HG03439 (cell line): ENCODE data around the gene ABCA13.
"Not testable (repeated sequence)": the region's sequence is repeated elsewhere in the genome, so short reads cannot be mapped to it uniquely, and the experiment has no call there.

ENCODE experiments used
- ATAC-seq: cut with Tn5 transposase; IDR thresholded peaks from one replicate; pipeline ENCODE4 v1.9.1; 2021; ENCODE audit warnings: mild to moderate bottlenecking, moderate library complexity; ENCODE audit not compliant: unreplicated experiment

ABCA13 gene

GRCh38 chr7:48171202-48171601 lies at the start of gene ABCA13:
TSS of gene ABCA13 (plus strand) at chr7:48171458. CDS start at chr7:48171484, 26 bp downstream.
- no peak for ATAC-seq

DNA sequence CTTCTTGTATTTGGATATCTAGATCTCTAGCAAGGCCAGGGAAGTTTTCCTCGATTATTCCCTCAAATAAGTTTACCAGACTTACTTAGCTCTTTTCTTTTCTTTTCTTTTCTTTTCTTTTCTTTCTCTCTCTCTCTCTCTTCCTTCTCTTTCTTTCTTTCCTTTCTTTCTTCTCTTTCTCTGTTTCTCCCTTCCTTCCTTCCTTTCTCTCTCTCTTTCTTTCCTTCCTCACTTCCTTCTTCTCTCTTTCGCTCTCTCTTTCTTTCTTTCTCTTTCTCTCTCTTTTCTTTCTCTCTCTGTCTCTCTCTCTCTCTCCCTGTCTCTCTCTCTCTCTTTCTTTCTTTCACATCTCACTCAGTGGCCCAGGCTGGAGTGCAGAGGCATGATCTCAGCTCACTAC lies 45.2 kb upstream of the ABCA13 start:
- no peak for ATAC-seq

GRCh38 chr7:48130658-48131108 lies 40.6 kb upstream of the ABCA13 start:
- no peak for ATAC-seq

DNA sequence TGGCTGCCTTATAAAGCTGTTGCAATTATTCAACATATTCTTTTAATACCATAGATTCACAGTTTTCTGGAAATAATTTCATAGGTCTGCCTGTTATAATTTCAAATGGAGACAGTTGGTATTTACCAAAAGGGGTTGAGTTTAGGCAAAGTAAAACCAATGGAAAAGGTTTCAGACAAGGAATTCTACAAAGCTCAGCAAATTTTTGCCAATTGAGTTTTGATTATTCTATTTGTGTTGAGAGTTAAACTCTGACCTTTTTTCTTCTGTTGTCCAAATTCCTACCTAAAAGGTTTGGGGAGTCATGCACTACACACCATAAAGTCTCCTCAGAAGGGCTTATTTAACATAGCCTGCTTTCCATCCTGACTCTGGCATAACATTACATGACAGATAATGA lies 38.5 kb upstream of the ABCA13 start:
- ATAC-seq = no peak

DNA sequence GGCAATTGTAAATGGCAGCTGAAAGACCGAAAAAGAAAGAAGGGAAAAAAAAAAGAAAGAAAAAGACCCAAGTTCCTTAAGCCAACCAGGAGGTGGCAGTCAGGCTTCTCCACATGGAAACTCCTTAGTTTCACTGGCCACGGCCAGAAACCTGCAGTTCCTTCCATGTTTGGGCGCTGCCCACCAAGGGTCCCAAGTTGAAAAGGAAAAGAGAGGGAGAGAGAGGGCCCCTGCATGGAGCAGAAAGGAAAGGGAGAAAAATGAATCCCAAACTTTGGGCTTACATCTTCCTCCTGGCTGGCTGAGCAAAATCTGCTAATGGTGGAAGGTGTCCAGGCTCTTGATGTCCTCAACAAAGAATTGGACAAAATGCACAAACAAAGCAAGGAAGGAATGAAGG lies 31.8 kb upstream of the ABCA13 start:
- ATAC-seq = no peak

GRCh38 chr7:48140001-48140681 lies 31.1 kb upstream of the ABCA13 start:
- no peak for ATAC-seq

GRCh38 chr7:48141521-48141920 lies 29.7 kb upstream of the ABCA13 start:
- no peak for ATAC-seq

GRCh38 chr7:48144291-48144768 lies 26.9 kb upstream of the ABCA13 start:
- ATAC-seq = no peak

DNA sequence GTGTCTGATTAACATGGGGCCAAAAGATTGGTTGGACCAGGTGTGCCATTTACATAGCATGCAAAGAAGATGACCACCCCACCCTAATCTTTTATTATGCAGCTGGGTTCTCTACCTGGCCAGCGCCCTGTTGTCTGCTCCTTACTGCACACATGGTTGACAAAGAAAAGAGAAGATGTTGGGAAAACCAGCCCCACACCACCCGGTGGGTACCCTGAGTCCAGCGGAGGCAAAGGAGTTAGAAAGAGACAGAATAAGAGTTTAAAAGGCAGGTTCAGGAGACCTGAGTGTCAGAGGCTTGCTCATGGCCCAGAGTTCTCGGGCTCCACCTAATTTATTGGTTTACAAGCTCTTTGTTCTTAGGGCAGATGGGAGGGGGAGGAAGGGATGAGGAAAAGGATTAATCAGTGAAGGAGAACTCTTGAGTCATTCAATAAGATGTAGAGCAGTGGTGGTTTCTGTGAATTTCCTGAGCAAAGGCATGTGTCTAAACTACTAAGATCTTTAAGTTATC lies 24.1 kb upstream of the ABCA13 start:
- ATAC-seq = no peak

DNA sequence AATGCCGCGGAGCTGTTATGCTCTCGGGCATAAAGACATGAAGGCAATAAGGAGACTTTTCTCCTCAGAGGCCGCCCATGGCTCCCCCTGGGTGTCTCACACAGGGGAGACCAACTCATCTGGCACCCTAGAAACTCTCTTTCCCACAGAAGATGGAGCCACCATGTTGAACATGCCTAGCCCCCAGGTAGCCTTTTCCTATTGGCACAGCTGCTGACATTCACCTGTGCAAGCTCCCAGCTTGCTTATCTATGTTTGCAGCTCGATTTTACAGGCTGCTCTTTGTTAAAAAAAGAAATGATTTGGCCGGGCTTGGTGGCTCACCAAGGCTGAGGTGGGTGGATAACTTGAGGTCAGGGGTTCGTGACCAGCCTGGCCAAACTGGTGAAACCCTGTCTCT lies 23.6 kb upstream of the ABCA13 start:
- not testable (repeated sequence) for ATAC-seq

DNA sequence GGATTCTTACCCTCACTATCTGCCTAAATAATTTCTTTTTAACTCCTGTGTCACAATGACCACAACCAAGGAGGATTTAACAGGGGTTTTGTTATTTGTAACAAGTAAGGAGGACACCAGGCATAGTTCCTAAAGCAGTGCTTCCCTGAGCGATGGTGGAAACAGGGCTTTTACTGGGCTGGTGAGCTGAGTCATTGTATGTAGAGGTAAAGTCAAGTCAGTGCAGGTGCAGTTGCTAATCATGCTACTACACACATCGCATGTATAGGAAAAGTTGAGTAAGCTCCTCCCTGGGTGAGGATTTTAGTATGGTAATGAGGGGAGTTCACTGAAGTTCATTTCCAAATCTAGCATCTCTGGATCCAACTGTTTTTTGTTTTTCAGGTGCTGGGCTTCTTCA lies 22.9 kb upstream of the ABCA13 start:
- no peak for ATAC-seq

DNA sequence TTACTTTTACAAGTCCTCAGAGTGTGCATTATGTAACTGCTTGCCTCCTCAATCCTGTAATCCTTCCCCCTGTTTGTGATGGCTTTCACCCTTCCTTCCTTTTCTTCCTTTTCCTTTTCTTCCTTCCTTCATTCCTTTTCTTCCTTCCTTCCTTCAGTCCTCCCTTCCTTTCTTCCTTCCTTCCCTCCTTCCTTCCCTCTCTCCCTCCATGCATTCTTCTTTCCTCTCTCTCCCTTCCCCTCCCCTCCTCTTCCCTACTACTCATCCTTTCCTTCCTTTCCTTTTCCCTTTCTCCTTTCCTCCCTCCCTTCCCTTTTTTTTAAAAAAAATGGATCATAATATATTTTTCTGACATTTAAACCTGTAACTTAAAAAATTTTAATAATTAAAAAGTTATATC lies 22.2 kb upstream of the ABCA13 start:
- ATAC-seq = no peak

- no peak for ATAC-seq
These were observed 21.2 kb upstream of the ABCA13 start for GRCh38 chr7:48150086-48150485.

DNA sequence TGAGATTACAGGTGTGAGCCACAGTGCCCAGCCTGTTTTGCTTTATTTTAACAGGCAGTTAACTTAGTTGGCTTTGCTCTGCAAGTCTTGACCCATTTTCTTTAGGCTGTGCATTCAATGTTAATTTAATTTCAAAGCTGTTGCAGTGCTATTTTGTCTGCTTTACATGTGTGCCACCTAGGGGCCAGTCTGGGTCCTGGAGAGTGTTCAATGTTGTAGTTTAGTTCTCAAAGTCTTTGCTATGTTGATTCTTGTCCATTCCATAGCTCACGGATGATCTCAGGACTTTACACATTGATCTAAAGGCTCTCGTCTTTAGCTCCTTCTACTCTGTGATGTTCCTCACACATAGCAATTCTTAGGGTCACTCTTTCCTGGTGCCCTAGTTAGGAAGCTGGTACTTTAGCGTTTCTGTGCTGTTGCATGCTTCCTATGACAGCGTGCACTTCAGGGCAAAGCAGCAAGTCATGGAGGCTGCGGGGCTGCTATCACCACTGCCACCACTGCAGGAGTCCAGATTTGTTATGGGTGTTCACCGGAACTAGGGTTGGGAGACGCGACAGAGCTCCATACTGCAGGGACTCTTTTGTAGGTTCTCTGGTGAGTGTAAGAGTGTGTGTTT lies 16.4 kb upstream of the ABCA13 start:
- ATAC-seq = peak; percentile 67

- ATAC-seq = no peak
These were observed 12.9 kb upstream of the ABCA13 start for GRCh38 chr7:48158404-48158803.

DNA sequence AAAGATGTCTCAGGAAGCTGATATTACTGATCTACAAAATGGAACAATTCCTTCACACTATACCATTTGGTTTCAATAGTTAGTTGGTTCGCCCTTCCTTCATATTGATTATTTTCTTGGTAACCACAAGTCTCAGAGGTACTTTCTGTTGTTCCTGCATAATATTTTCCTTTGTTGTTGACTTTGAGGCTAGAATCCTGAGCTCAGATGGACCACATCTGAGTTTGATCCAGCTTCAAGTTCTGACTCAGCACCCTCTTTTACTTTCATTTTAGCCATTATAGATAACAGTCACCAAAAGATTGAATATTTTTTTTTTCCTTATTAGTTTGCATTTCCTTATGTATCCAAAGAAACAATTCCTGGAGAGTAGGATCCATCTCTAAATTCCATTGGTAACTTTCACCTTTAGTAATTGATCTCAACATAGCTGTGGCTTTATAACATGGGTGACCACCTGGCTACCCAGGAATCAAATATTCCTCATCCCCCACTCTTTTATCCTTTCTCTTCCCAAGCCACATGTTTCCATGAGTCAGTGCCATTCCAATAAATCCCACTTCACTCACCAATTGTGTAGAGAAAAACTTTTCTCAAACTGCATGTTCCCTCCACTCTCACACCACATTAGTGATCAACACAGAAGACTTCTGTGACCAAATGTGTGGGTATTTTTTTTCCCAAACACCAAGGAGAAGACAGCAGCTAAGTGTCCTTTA lies 9.7 kb upstream of the ABCA13 start:
- no peak for ATAC-seq

DNA sequence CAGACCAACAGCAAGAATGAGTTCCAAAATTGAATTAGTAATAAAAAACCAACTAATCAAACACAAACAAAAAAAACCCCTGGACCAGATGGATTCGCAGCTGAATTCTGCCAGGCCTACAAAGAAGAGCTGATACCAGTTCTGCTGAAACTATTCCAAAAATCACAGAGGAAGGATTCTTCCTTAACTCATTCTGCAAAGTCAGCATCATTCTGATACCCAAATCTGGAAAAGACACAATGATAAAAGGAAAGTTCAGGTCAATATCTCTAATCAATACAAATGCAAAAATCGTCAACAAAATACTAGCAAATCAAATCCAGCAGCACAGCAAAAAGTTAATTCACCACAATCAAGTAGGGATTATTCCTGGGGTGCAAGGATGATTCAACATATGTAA lies 6.1 kb upstream of the ABCA13 start:
- no peak for ATAC-seq

- no peak for ATAC-seq
These were observed 3.1 kb upstream of the ABCA13 start for GRCh38 chr7:48168159-48168558.

DNA sequence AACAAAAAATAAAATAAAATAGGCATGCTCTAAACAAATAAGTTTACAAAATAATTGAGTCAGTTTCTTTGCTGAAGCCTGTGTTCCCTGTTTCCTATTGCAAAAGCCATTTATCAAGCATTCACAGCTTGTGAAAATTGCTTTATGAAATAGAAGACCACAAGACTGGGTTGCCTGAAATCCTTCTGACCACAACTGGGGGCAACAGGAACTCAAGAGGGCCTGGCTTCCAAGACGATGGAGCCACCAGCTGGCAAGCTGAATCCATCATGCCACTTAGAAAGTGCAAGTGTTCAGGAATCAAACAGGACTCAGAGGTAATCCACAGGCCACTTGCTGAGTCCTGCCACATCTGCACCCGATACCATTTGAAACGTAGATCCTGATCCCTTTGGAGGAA lies 752 bp upstream of the ABCA13 start:
- no peak for ATAC-seq

DNA sequence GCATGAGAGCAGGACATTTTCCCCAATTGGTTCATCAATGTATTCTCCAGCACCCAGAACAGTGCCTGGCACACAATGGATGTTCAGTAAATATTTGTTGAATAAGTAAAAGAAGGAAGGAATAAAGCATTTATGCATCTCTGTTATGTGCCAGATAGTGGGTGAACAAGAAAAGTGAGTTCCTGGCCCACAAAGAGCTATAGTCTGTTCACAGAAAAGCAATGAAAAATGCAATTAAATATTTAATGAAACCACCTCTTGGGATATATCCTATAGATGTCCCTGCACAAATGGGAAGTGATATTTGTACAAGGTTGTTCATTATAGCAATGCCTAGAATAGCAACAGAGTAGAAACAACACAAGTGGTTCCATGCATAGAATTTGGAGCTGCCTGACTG lies 2.1 kb downstream of the ABCA13 start:
- ATAC-seq = no peak

DNA sequence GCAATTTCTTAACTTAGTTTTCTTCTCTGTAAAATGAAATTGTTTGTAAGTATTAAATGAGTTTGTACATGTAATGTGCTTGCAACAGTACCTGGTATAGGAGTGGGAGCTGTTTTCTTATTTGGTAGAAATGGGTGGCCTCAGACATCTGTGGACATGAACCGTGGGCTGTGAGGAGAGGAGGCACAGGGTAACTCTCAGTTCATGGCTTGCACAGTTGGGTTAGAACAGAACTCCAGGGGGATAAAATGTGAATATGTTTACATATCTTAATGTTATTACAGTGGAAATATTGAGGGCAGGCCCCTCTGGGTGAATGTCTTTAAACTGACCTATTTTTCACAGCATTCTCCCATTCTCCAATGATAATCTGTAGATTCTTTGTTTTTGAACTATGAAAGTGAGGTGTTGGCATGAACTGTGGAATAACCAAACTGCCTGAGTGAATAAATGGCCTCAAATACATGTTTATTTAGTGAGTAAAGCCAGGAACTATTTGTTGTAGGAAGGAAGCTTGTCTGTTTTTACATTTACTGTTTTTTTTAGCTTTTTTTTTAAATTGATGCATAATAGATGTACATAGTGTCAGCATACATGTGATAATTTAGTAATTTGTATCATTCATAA lies 2.6 kb downstream of the ABCA13 start:
- no peak for ATAC-seq
